GM21717 (cell line): ENCODE results near the gene GAB2.
"Not testable (repeated sequence)": the region's sequence is repeated elsewhere in the genome, so short reads cannot be mapped to it uniquely, and the experiment has no call there.

Experiments
- ATAC-seq: cut with Tn5 transposase; IDR thresholded peaks from one replicate; pipeline ENCODE4 v1.9.1; 2021; ENCODE audit warnings: mild to moderate bottlenecking, moderate library complexity; ENCODE audit not compliant: unreplicated experiment

Gene GAB2, protein sequence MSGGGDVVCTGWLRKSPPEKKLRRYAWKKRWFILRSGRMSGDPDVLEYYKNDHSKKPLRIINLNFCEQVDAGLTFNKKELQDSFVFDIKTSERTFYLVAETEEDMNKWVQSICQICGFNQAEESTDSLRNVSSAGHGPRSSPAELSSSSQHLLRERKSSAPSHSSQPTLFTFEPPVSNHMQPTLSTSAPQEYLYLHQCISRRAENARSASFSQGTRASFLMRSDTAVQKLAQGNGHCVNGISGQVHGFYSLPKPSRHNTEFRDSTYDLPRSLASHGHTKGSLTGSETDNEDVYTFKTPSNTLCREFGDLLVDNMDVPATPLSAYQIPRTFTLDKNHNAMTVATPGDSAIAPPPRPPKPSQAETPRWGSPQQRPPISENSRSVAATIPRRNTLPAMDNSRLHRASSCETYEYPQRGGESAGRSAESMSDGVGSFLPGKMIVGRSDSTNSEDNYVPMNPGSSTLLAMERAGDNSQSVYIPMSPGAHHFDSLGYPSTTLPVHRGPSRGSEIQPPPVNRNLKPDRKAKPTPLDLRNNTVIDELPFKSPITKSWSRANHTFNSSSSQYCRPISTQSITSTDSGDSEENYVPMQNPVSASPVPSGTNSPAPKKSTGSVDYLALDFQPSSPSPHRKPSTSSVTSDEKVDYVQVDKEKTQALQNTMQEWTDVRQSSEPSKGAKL

GRCh38 chr11:78417175-78417887, at the start of gene GAB2:
TSS of gene GAB2 (minus strand) at chr11:78417820. CDS start at chr11:78417720, 100 bp downstream.
- ATAC-seq, result peak; percentile 4

- no peak for ATAC-seq
These were observed 49.8 kb upstream of the GAB2 start for GRCh38 chr11:78467370-78467769.

GRCh38 chr11:78465169-78465942, 47.7 kb upstream of the GAB2 start:
- ATAC-seq, result peak; percentile 98

- not testable (repeated sequence) for ATAC-seq
These were observed 47.2 kb upstream of the GAB2 start for GRCh38 chr11:78464787-78465168.

DNA sequence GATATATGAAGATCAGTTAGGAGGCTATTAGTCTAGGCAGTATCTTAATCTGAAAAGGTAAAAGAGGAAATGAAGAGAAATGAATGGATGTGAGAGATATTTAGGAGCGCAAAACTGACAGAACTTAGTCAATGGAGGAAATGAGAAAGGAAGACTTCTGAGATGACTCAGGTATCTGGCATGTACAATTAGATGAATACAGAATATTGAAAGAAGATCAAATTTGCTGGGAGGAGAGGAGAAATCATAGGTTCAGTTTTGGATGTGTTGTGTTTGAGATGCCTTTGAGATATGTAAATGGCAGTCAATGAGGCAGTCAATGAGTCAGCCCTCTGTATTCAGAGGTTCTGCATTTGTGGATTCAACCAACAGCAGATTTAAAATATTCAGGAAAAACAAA, 42.9 kb upstream of the GAB2 start:
- ATAC-seq, result no peak

DNA sequence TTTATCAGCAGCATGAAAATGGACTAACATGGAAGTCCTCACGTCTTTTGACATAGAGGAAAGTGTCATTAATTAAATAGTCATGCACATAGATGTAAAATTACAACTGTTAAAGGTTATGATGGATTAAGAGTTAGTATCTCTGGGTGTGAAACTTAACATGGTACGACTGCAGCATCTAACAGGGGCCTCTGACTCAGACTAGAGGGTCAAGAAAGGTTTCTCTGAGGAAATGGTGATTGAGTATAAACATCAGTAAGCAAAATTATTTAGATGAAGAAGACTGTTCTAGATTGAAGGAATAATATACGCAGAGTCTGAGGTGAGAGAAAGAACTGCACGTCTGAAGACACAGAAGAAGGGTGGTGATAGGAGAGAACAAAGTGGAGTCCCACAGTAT, 42.1 kb upstream of the GAB2 start:
- ATAC-seq, result no peak

DNA sequence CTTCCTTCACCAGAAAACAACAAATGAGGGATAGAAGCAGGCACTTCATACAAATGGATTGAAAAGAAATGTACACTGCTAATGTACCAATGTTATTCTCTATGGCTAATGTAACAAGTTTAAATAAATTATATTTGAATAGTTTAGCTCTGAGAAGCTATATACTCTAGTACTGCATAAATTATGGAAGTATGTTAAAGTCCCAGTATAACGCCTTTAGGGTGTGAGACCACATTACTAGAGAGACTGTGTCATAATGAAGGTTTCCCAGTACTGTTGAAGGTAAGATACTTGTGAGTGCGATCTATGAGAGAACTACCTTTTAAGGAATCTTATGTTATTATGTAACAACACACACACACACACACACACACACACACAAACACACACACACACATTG, 39.8 kb upstream of the GAB2 start:
- no peak for ATAC-seq

DNA sequence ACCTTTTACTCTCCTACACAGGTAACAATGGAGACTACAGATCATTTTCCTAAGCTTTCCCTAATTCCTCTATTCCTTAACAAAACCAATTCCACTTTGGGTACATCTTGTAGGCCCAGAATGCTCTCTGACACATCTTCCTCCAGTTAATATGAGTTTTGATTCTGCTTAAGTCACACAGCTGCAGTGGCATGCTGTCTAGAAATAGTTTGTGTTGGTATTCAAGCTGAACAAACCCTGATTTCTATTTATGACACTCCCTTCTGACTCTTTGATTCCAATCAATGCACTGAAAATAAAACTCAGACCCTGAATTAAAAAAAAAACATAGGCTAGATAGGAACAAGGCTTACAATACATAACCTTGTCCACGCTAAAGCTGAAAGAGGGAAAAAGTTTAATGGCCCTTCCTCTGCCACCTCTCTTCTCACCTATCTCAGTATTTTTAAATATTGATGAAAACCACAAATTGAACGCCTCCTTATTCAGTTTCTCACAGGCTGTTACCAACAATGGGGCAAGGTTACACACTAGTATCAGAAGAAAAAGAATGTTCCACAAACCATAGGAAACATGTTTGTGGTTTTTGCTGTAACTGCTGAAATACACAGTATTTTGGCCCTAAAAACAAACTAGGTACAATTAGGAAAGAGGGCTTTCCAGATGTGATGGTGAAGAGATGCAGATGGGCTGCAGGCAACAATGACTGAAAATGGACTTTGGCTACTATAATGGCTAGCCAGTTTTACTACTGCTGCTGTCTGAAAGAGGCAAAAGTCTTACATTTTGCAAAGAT, 35.7 kb upstream of the GAB2 start:
- ATAC-seq, result no peak

DNA sequence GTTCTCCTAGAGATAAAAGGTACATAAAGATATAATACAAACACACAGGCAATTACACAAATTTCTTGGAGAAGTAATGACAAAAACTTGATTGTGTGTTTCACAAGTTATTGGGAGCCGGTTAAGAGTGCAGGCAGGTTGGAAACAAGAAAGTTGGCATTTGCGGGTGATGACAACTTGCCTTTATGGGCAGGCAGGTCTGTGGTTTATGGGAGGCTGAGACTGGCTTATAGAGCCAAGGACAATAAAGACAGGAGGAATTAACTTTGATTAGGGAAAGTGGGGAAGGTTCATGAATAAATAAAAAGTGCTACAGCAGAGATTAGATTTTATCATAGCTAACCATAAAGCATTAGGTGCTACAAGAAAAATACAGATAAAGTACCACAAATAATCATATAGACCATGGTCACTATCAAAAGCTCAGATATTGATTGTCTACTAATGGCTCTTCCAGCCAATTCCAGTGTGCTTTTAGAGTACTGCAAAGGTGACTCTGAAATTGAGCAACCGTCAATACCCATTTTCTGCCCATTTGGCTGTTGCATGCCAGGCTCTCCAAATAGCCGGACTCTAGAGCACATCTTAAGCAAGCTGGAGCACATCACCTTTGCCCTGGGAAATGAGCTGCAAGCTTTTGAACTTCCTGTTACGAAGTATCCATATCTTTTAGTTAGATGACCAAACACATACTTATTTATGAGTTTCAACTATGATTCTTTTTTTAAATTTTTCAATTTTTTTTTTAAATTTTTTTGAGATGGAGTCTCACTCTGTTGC, 33.9 kb upstream of the GAB2 start:
- no peak for ATAC-seq

GRCh38 chr11:78450866-78451265, 33.2 kb upstream of the GAB2 start:
- no peak for ATAC-seq

GRCh38 chr11:78449866-78450265, 32.2 kb upstream of the GAB2 start:
- no peak for ATAC-seq

DNA sequence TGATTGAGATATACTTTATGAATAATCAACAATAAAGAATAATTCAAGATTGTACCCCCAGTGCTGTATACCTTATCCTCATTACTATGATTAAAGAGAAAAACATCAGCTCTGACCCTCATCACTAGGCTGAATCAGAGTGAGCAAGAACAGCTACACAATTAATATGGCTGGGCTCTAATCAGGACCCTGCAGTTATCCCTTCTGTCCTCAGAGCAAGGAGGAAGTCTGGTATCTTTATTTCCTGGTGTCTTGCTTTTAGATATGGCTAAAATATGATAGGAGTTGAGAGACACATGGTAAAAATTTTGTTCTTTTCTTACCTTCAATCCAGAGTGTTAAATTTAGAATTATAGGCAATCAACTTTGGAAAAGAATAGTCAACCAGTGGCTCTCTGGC, 28.6 kb upstream of the GAB2 start:
- ATAC-seq, result no peak

GRCh38 chr11:78444726-78445125, 27.1 kb upstream of the GAB2 start:
- no peak for ATAC-seq

GRCh38 chr11:78441956-78442355, 24.3 kb upstream of the GAB2 start:
- ATAC-seq, result no peak

- ATAC-seq, result peak; percentile 79
These were observed 20.8 kb upstream of the GAB2 start for GRCh38 chr11:78438298-78438975.

DNA sequence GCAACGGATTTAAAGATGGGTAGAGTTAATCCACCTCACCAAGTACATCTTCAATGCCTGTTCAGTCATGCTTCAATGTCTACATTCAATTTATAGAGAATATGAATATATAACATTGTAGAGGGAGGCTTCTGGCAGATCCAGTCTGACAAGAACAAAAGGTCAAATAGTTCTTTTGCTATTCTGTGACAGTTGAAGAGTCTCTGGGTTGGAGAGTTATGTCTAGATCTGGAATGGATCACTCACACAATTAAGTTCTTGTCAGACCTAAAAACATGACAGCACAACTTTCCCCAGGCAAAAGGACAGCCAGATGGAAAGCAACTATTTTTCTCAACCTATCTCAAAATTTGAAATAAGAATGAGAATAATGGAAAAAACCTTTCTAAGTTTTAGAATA, 15.3 kb upstream of the GAB2 start:
- no peak for ATAC-seq

DNA sequence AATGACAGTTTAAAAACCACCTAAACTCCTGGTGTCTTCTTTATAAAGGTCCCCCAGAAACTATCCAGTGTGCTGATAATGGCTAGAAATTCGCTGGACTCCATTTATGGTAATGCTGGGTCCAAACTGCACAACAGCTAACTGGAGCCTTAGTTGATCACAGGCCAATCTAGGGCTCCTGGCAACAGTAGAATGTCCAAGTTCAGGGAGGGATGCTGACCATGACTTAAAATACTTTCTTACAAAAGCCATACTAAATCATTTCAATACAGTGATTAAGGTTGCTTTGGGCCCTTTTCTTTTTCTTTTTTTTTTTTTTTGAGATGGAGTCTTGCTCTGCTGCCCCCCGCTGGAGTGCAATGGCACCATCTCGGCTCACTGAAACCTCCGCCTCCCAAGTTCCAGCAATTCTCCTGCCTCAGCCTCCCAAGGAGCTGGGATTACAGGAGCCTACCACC, 14.5 kb upstream of the GAB2 start:
- no peak for ATAC-seq

DNA sequence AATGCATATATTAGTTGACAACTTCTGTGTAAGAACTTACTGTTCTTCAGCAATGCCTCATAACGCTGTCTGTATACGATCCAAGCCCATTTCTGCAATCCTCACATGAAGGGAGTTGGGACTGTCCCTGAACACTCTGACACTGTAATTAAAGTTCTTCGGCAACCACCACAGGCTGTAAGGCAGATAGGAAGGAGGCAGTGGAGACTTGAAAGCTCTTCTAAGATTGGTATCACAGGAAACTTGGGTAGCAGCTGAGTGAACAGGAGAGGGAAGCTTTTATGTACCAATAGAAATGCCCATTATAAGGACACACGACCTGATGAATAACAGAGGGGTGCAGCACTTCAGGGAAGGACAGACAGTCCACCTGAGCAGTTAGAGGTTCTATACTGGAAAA, 12.0 kb upstream of the GAB2 start:
- no peak for ATAC-seq

GRCh38 chr11:78429209-78429608, 11.6 kb upstream of the GAB2 start:
- no peak for ATAC-seq
